ENCODE data around the gene CDH12.
"Not testable (repeated sequence)": the region's sequence is repeated elsewhere in the genome, so short reads cannot be mapped to it uniquely, and the experiment has no call there.

The CDH12 gene

GRCh38 chr5:22063717-22064116, 789.4 kb downstream of the CDH12 start:
- Histone ChIP-seq H3K9me3 (ENCODE audit: low read length) (no peaks in the 10 kb centered on the region), H3K27ac (ENCODE audit: low read depth, low read length) (no peak overlapping the region), H3K36me3 (ENCODE audit: insufficient read depth, low read length) (no peaks in the 10 kb centered on the region), H3K4me1 (ENCODE audit: insufficient read depth, low read length) (no peaks in the 10 kb centered on the region), H3K4me3 (ENCODE audit: low read depth in 1 of 2, low read length in 2 of 2) (no peak overlapping the region), H3K27me3 (ENCODE audit: control insufficient read depth in 1 of 2, insufficient read depth in 2 of 2, low read length in 2 of 2) (no peaks in the 10 kb centered on the region), H3K9ac (ENCODE audit: low read length) (no peak overlapping the region)

DNA sequence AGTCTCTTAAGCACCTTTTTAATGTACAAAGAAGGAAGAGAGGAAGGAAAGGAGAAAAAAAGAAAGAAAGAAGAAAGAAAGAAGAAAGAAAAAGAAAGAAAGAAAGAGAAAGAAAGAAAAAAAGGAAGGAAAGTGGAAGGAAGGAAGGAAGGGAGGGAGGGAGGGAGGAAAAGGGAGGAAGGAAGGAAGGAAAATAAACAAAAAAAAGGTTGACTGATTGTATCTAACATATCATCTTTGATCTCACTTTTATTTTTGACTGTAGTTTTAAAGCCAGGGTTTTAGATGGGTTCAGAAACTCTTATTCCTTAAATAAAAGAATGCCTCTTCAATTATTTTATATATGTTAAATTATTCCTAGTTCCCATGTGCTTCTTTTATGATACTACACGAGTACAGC, 794.5 kb downstream of the CDH12 start:
- no peak overlapping the region for H3K4me3 ChIP-seq (ENCODE audit: low read depth in 1 of 2, low read length in 2 of 2)
- H3K27me3 ChIP-seq (ENCODE audit: control insufficient read depth in 1 of 2, insufficient read depth in 2 of 2, low read length in 2 of 2): no peaks in the 10 kb centered on the region
- H3K36me3 ChIP-seq (ENCODE audit: insufficient read depth, low read length): no peaks in the 10 kb centered on the region
- H3K9me3 ChIP-seq (ENCODE audit: low read length): no peaks in the 10 kb centered on the region
- no peaks in the 10 kb centered on the region for H3K4me1 ChIP-seq (ENCODE audit: insufficient read depth, low read length)
- no peak overlapping the region for H3K9ac ChIP-seq (ENCODE audit: low read length)
- H3K27ac ChIP-seq (ENCODE audit: low read depth, low read length): no peak overlapping the region

GRCh38 chr5:22057012-22057411, 796.1 kb downstream of the CDH12 start:
- Histone ChIP-seq H3K9ac (ENCODE audit: low read length) (no peak overlapping the region), H3K9me3 (ENCODE audit: low read length) (no peaks in the 10 kb centered on the region), H3K27me3 (ENCODE audit: control insufficient read depth in 1 of 2, insufficient read depth in 2 of 2, low read length in 2 of 2) (no peaks in the 10 kb centered on the region), H3K36me3 (ENCODE audit: insufficient read depth, low read length) (no peaks in the 10 kb centered on the region), H3K4me3 (ENCODE audit: low read depth in 1 of 2, low read length in 2 of 2) (no peak overlapping the region), H3K4me1 (ENCODE audit: insufficient read depth, low read length) (no peaks in the 10 kb centered on the region), H3K27ac (ENCODE audit: low read depth, low read length) (no peak overlapping the region)

DNA sequence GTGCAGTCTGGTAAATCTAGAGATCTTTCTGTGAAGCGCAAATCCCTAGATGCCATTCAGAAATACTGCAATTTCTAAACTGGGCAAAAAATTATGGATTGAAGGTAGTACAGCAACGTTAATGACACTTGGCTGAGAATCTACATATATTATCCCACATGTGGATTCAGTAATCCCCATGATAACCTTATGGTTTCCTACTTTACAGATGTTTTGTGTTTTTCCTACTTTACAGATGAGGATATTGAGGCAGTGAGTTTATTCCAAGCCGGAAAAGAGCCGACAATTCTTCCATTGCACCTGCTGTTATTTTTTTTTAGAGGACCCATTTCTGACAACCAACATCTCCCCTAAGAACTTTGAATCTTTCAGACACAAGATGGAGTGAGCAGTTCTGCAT, 796.5 kb downstream of the CDH12 start:
- Histone ChIP-seq H3K36me3 (ENCODE audit: insufficient read depth, low read length) (no peaks in the 10 kb centered on the region), H3K27me3 (ENCODE audit: control insufficient read depth in 1 of 2, insufficient read depth in 2 of 2, low read length in 2 of 2) (no peaks in the 10 kb centered on the region), H3K9ac (ENCODE audit: low read length) (no peak overlapping the region), H3K9me3 (ENCODE audit: low read length) (no peaks in the 10 kb centered on the region), H3K4me3 (ENCODE audit: low read depth in 1 of 2, low read length in 2 of 2) (no peak overlapping the region), H3K4me1 (ENCODE audit: insufficient read depth, low read length) (no peaks in the 10 kb centered on the region), H3K27ac (ENCODE audit: low read depth, low read length) (no peak overlapping the region)

GRCh38 chr5:22053195-22053594, 799.9 kb downstream of the CDH12 start:
- H3K4me3 ChIP-seq (ENCODE audit: low read depth in 1 of 2, low read length in 2 of 2): no peak overlapping the region
- H3K4me1 ChIP-seq (ENCODE audit: insufficient read depth, low read length): no peaks in the 10 kb centered on the region
- H3K9me3 ChIP-seq (ENCODE audit: low read length): no peaks in the 10 kb centered on the region
- no peaks in the 10 kb centered on the region for H3K27me3 ChIP-seq (ENCODE audit: control insufficient read depth in 1 of 2, insufficient read depth in 2 of 2, low read length in 2 of 2)
- no peak overlapping the region for H3K27ac ChIP-seq (ENCODE audit: low read depth, low read length)
- H3K36me3 ChIP-seq (ENCODE audit: insufficient read depth, low read length): no peaks in the 10 kb centered on the region
- H3K9ac ChIP-seq (ENCODE audit: low read length): no peak overlapping the region

GRCh38 chr5:22051881-22052280, 801.3 kb downstream of the CDH12 start:
- Histone ChIP-seq H3K4me1 (ENCODE audit: insufficient read depth, low read length) (no peaks in the 10 kb centered on the region), H3K27me3 (ENCODE audit: control insufficient read depth in 1 of 2, insufficient read depth in 2 of 2, low read length in 2 of 2) (no peaks in the 10 kb centered on the region), H3K9me3 (ENCODE audit: low read length) (no peaks in the 10 kb centered on the region), H3K9ac (ENCODE audit: low read length) (no peak overlapping the region), H3K4me3 (ENCODE audit: low read depth in 1 of 2, low read length in 2 of 2) (no peak overlapping the region), H3K27ac (ENCODE audit: low read depth, low read length) (no peak overlapping the region), H3K36me3 (ENCODE audit: insufficient read depth, low read length) (no peaks in the 10 kb centered on the region)

GRCh38 chr5:22050931-22051330, 802.2 kb downstream of the CDH12 start:
- Histone ChIP-seq H3K36me3 (ENCODE audit: insufficient read depth, low read length) (no peaks in the 10 kb centered on the region), H3K9ac (ENCODE audit: low read length) (no peak overlapping the region), H3K4me3 (ENCODE audit: low read depth in 1 of 2, low read length in 2 of 2) (no peak overlapping the region), H3K27me3 (ENCODE audit: control insufficient read depth in 1 of 2, insufficient read depth in 2 of 2, low read length in 2 of 2) (no peaks in the 10 kb centered on the region), H3K4me1 (ENCODE audit: insufficient read depth, low read length) (no peaks in the 10 kb centered on the region), H3K27ac (ENCODE audit: low read depth, low read length) (no peak overlapping the region), H3K9me3 (ENCODE audit: low read length) (no peaks in the 10 kb centered on the region)

DNA sequence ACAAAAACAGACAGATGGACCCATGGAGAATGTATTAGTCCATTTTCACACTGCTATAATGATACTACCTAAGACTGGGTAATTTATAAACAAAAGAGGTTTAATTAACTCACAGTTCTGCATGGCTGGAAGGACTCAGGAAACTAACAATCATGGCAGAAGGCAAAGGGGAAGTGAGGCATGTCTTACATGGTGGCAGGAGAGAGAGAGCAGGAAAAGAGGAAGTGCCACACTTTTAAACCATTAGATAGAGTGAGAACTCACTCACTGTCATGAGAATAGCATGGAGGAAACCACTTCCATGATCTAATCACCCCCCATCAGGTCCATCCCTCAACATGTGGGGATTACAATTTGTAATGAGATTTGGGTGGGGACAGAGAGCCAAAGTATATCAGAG, 808.9 kb downstream of the CDH12 start:
- no peaks in the 10 kb centered on the region for H3K27me3 ChIP-seq (ENCODE audit: control insufficient read depth in 1 of 2, insufficient read depth in 2 of 2, low read length in 2 of 2)
- no peak overlapping the region for H3K9ac ChIP-seq (ENCODE audit: low read length)
- H3K27ac ChIP-seq (ENCODE audit: low read depth, low read length): no peak overlapping the region
- no peaks in the 10 kb centered on the region for H3K4me1 ChIP-seq (ENCODE audit: insufficient read depth, low read length)
- no peaks in the 10 kb centered on the region for H3K9me3 ChIP-seq (ENCODE audit: low read length)
- no peaks in the 10 kb centered on the region for H3K36me3 ChIP-seq (ENCODE audit: insufficient read depth, low read length)
- H3K4me3 ChIP-seq (ENCODE audit: low read depth in 1 of 2, low read length in 2 of 2): no peak overlapping the region

DNA sequence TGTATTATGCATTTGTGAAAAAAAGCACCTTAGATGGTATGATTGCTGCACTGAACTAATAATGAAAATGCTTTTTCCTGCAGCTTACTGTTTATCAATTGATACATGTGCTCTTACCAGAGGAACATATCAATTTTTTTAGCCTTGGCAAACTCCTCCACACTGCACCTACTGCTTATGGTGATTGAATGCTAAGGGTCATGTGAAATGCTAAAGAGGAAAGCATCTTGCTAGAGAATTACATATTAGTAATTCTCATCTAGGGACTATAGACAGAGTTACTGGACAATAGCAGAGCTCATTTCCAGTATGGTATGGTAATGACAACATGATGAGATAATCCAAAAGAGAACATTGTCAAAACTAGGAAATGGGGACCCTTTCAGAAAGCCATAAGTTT, 817.1 kb downstream of the CDH12 start:
- Histone ChIP-seq H3K9ac (ENCODE audit: low read length) (no peak overlapping the region), H3K9me3 (ENCODE audit: low read length) (no peaks in the 10 kb centered on the region), H3K27ac (ENCODE audit: low read depth, low read length) (no peak overlapping the region), H3K4me3 (ENCODE audit: low read depth in 1 of 2, low read length in 2 of 2) (no peak overlapping the region), H3K4me1 (ENCODE audit: insufficient read depth, low read length) (no peaks in the 10 kb centered on the region), H3K27me3 (ENCODE audit: control insufficient read depth in 1 of 2, insufficient read depth in 2 of 2, low read length in 2 of 2) (no peaks in the 10 kb centered on the region), H3K36me3 (ENCODE audit: insufficient read depth, low read length) (no peaks in the 10 kb centered on the region)

GRCh38 chr5:22033066-22033465, 820.1 kb downstream of the CDH12 start:
- Histone ChIP-seq H3K27me3 (ENCODE audit: control insufficient read depth in 1 of 2, insufficient read depth in 2 of 2, low read length in 2 of 2) (no peaks in the 10 kb centered on the region), H3K27ac (ENCODE audit: low read depth, low read length) (no peak overlapping the region), H3K9me3 (ENCODE audit: low read length) (no peaks in the 10 kb centered on the region), H3K9ac (ENCODE audit: low read length) (no peak overlapping the region), H3K36me3 (ENCODE audit: insufficient read depth, low read length) (no peaks in the 10 kb centered on the region), H3K4me3 (ENCODE audit: low read depth in 1 of 2, low read length in 2 of 2) (no peak overlapping the region), H3K4me1 (ENCODE audit: insufficient read depth, low read length) (no peaks in the 10 kb centered on the region)

DNA sequence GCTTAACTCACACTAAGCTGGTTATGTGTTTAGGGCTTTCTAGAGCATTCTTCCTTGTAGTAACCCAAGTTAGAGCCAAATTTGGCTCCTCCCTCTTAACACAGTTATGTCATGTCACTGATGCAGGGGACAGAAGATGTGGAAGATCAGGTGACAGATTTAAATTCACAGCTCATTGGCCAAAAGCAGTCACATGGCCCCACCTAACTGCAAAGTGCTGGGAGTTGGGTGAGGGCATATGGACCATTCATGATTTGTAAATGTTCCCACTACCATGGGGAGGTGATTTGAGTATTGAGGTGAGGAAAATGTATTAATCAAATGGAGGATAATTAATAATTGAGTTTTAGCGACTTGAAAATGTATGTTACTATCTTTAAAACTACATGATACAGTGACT, 829.4 kb downstream of the CDH12 start:
- Histone ChIP-seq H3K4me1 (ENCODE audit: insufficient read depth, low read length) (no peaks in the 10 kb centered on the region), H3K27ac (ENCODE audit: low read depth, low read length) (no peak overlapping the region), H3K4me3 (ENCODE audit: low read depth in 1 of 2, low read length in 2 of 2) (no peak overlapping the region), H3K9me3 (ENCODE audit: low read length) (no peaks in the 10 kb centered on the region), H3K27me3 (ENCODE audit: control insufficient read depth in 1 of 2, insufficient read depth in 2 of 2, low read length in 2 of 2) (no peaks in the 10 kb centered on the region), H3K9ac (ENCODE audit: low read length) (no peak overlapping the region), H3K36me3 (ENCODE audit: insufficient read depth, low read length) (no peaks in the 10 kb centered on the region)

GRCh38 chr5:22012893-22013292, 840.3 kb downstream of the CDH12 start:
- not testable (repeated sequence) for H3K4me3 ChIP-seq (ENCODE audit: low read depth in 1 of 2, low read length in 2 of 2); H3K4me1 ChIP-seq (ENCODE audit: insufficient read depth, low read length); H3K27ac ChIP-seq (ENCODE audit: low read depth, low read length); H3K36me3 ChIP-seq (ENCODE audit: insufficient read depth, low read length); H3K9me3 ChIP-seq (ENCODE audit: low read length); H3K9ac ChIP-seq (ENCODE audit: low read length); H3K27me3 ChIP-seq (ENCODE audit: control insufficient read depth in 1 of 2, insufficient read depth in 2 of 2, low read length in 2 of 2)
